IMR-90 (cell line): ENCODE results near the gene RTN4IP1. TPM values are rescaled to one million over a fixed set of nuclear protein-coding genes. Genes with fewer than 3 reads are reported as not detected.

Source experiments
- ATAC-seq: fragments of 200-7000 bp; cut with Tn5 transposase; 2 replicates; pipeline ENCODE4 v1.9.1; 2020; ENCODE audit warnings: low read depth, mild to moderate bottlenecking, moderate library complexity
- BruUV-seq: library from RNA; stranded (reverse); fragments of 400-500 nt; replicated peaks from 2 replicates; lab custom pipeline; 2021; lab: Mats Ljungman, UMichigan
- CTCF ChIA-PET: fragments of 300-600 bp; formaldehyde crosslinking; extraction: SDS; loops from one replicate; lab custom pipeline; 2021; ENCODE audit warnings: antibody characterized with exemption; lab: Yijun Ruan, JAX
- POLR2A ChIA-PET: fragments of 300-600 bp; sonication (Branson Sonifier 250); formaldehyde crosslinking; loops from one replicate; lab custom pipeline; 2022; ENCODE audit warnings: antibody characterized with exemption; ENCODE audit not compliant: unreplicated experiment; lab: Charles Lee
- DNase-seq: peaks from one replicate; pipeline ENCODE4 v3.0.0; 2013
- H2AFZ ChIP-seq: replicated peaks from 2 replicates; pipeline ENCODE3; 2013; ENCODE audit warnings: low read length, mild to moderate bottlenecking; ENCODE audit not compliant: poor library complexity
- H2AK5ac ChIP-seq: 2 replicates; pipeline ENCODE4 v1.6.1; 2013; ENCODE audit warnings: low read depth, low read length, inconsistent platforms
- H2AK9ac ChIP-seq: replicated peaks from 2 replicates; pipeline ENCODE3; 2013; ENCODE audit warnings: mild to moderate bottlenecking, low read depth, low read length, moderate library complexity; ENCODE audit not compliant: poor library complexity
- H2BK120ac ChIP-seq: 2 replicates; pipeline ENCODE4 v1.6.1; 2013; ENCODE audit warnings: low read depth, low read length, inconsistent platforms
- H2BK15ac ChIP-seq: 3 replicates; pipeline ENCODE4 v1.6.1; 2013; ENCODE audit warnings: low read depth, low read length, inconsistent platforms
- H2BK20ac ChIP-seq: 2 replicates; pipeline ENCODE4 v1.6.1; 2013; ENCODE audit warnings: low read depth, mild to moderate bottlenecking, inconsistent platforms, low read length, moderate library complexity
- H2BK5ac ChIP-seq: 2 replicates; pipeline ENCODE4 v1.6.1; 2013; ENCODE audit warnings: mild to moderate bottlenecking, low read depth, low read length, inconsistent platforms; ENCODE audit not compliant: poor library complexity, severe bottlenecking
- H3K14ac ChIP-seq: replicated peaks from 2 replicates; pipeline ENCODE4 v1.6.1; 2013; ENCODE audit warnings: low read depth, low read length, inconsistent platforms
- H3K18ac ChIP-seq: 2 replicates; pipeline ENCODE4 v1.6.1; 2013; ENCODE audit warnings: low read depth, low read length, control low read depth
- H3K23ac ChIP-seq: 2 replicates; pipeline ENCODE4 v1.6.1; 2013; ENCODE audit warnings: low read depth, low read length, inconsistent platforms
- H3K27ac ChIP-seq: 2 replicates; pipeline ENCODE4 v1.5.1; 2013; ENCODE audit warnings: mild to moderate bottlenecking, control low read depth, low read length; ENCODE audit not compliant: insufficient read depth
- H3K27me3 ChIP-seq: 2 replicates; pipeline ENCODE4 v1.6.1; 2013; ENCODE audit warnings: low read length; ENCODE audit not compliant: control insufficient read depth, insufficient read depth
- H3K36me3 ChIP-seq: 2 replicates; pipeline ENCODE4 v1.6.1; 2013; ENCODE audit warnings: low read length, mixed read lengths; ENCODE audit not compliant: control insufficient read depth, insufficient read depth
- H3K4ac ChIP-seq: 2 replicates; pipeline ENCODE4 v1.6.1; 2013; ENCODE audit warnings: low read depth, low read length, inconsistent platforms
- H3K4me1 ChIP-seq: 2 replicates; pipeline ENCODE4 v1.6.1; 2013; ENCODE audit warnings: low read length, mixed read lengths; ENCODE audit not compliant: control insufficient read depth, insufficient read depth
- H3K4me2 ChIP-seq: 2 replicates; pipeline ENCODE4 v1.6.1; 2013; ENCODE audit warnings: low read depth, mild to moderate bottlenecking, control low read depth, low read length, moderate library complexity
- H3K4me3 ChIP-seq: 2 replicates; pipeline ENCODE4 v1.5.1; 2013; ENCODE audit warnings: low read depth, mild to moderate bottlenecking, control low read depth, low read length, moderate library complexity; ENCODE audit not compliant: insufficient read depth
- H3K56ac ChIP-seq: 2 replicates; pipeline ENCODE4 v1.6.1; 2013; ENCODE audit warnings: low read length, inconsistent platforms; ENCODE audit not compliant: insufficient read depth; ENCODE audit errors: extremely low read depth
- H3K79me1 ChIP-seq, 2 experiments: 2 replicates each; pipeline ENCODE4 v1.6.1; 2013; ENCODE audit warnings: low read length in 2 of 2, inconsistent platforms in 1 of 2, low read depth in 1 of 2
- H3K9ac ChIP-seq: 2 replicates; pipeline ENCODE4 v1.6.1; 2013; ENCODE audit warnings: low read depth, low read length, control low read depth
- H3K9me1 ChIP-seq: 2 replicates; pipeline ENCODE4 v1.6.1; 2013; ENCODE audit warnings: low read length, inconsistent platforms; ENCODE audit not compliant: insufficient read depth
- H3K9me3 ChIP-seq: 2 replicates; pipeline ENCODE4 v1.6.1; 2013; ENCODE audit warnings: low read length; ENCODE audit not compliant: control insufficient read depth, insufficient read depth
- H4K20me1 ChIP-seq: 2 replicates; pipeline ENCODE4 v1.6.1; 2013; ENCODE audit warnings: low read length, inconsistent platforms; ENCODE audit not compliant: insufficient read depth
- H4K5ac ChIP-seq: 2 replicates; pipeline ENCODE4 v1.6.1; 2013; ENCODE audit warnings: mild to moderate bottlenecking, low read depth, low read length, control low read depth
- H4K8ac ChIP-seq, 2 experiments: 2 replicates each; pipeline ENCODE4 v1.6.1; 2013; ENCODE audit warnings: low read depth in 2 of 2, low read length in 2 of 2, control low read depth in 1 of 2, inconsistent platforms in 1 of 2
- H4K91ac ChIP-seq: 2 replicates; pipeline ENCODE4 v1.6.1; 2013; ENCODE audit warnings: low read depth, low read length, inconsistent platforms; ENCODE audit not compliant: insufficient read depth
- BHLHE40 ChIP-seq: fragments of 150-350 bp; IDR thresholded peaks from 2 replicates; pipeline ENCODE4 v1.6.1; 2016; ENCODE audit warnings: mild to moderate bottlenecking, low read depth, low read length
- CEBPB ChIP-seq: IDR thresholded peaks from 2 replicates; pipeline ENCODE4 v1.6.1; 2012; ENCODE audit warnings: low read depth, low read length, improper control_type of control experiment
- ELK1 ChIP-seq: fragments of 150-350 bp; IDR thresholded peaks from 2 replicates; pipeline ENCODE4 v1.6.1; 2016; ENCODE audit warnings: low read depth, mild to moderate bottlenecking, low read length, moderate library complexity, borderline replicate concordance
- FOS ChIP-seq: fragments of 150-350 bp; IDR thresholded peaks from 2 replicates; pipeline ENCODE4 v1.6.1; 2016; ENCODE audit warnings: low read depth, low read length
- MAFK ChIP-seq: IDR thresholded peaks from 2 replicates; pipeline ENCODE4 v1.6.1; 2012; ENCODE audit warnings: low read depth, low read length, improper control_type of control experiment
- MXI1 ChIP-seq: IDR thresholded peaks from 2 replicates; pipeline ENCODE4 v1.6.1; 2012; ENCODE audit warnings: low read depth, mild to moderate bottlenecking, low read length, moderate library complexity, borderline replicate concordance
- NFE2L2 ChIP-seq: fragments of 150-350 bp; IDR thresholded peaks from 2 replicates; pipeline ENCODE4 v1.6.1; 2016; ENCODE audit warnings: low read depth, mild to moderate bottlenecking, low read length
- POLR2A ChIP-seq: IDR thresholded peaks from 2 replicates; pipeline ENCODE4 v1.6.1; 2012; ENCODE audit warnings: mild to moderate bottlenecking, low read depth, low read length
- RAD21 ChIP-seq: IDR thresholded peaks from 2 replicates; pipeline ENCODE4 v1.6.1; 2012; ENCODE audit warnings: low read length, improper control_type of control experiment
- RCOR1 ChIP-seq: IDR thresholded peaks from 2 replicates; pipeline ENCODE4 v1.6.1; 2012; ENCODE audit warnings: mild to moderate bottlenecking, low read length, improper control_type of control experiment; ENCODE audit not compliant: insufficient replicate concordance
- RFX5 ChIP-seq: IDR thresholded peaks from 2 replicates; pipeline ENCODE4 v1.8.0; 2012; ENCODE audit warnings: low read depth, mild to moderate bottlenecking, low read length, moderate library complexity
- SMC3 ChIP-seq: fragments of 150-350 bp; IDR thresholded peaks from 2 replicates; pipeline ENCODE4 v1.6.1; 2016; ENCODE audit warnings: low read depth, mild to moderate bottlenecking, antibody characterized with exemption, low read length, moderate library complexity
- WGBS, 2 experiments: methylation state at CpG; one replicate each; pipeline versions ENCODE4 v1.1.5 to v1.1.7; 2013; ENCODE audit warnings: missing lambda C conversion rate in 2 of 2; ENCODE audit not compliant: insufficient read length in 1 of 2; ENCODE audit errors: extremely low coverage in 2 of 2; 5-methylcytosine and 5-hydroxymethylcytosine counted together
- dilution Hi-C: fragments of 300-500 bp; cut with HindIII; formaldehyde crosslinking; loops from one replicate; pipeline ENCODE4 v1.14.3; 2018; ENCODE audit warnings: low sequenced_read_pairs; ENCODE audit not compliant: unreplicated experiment
- in situ Hi-C: fragments of 300-500 bp; cut with MboI; formaldehyde crosslinking; loops from 3 replicates; pipeline ENCODE4 v1.14.3; 2019; ENCODE audit warnings: low sequenced_read_pairs, inconsistent platforms, mixed read lengths
- intact Hi-C: fragments of 100-400 bp; cut with micrococcal nuclease; formaldehyde crosslinking; loops from 2 replicates; pipeline ENCODE4 v1.10.0; 2022
- polyA plus RNA-seq, 3 experiments: library from polyadenylated mRNA; depleted of rRNA; stranded (reverse); fragments of >200 nt; gene quantifications; 2 replicates each; pipeline ENCODE4 v1.2.3, GENCODE V29; 2012; ENCODE audit warnings: low replicate concordance in 1 of 3
- total RNA-seq: library from RNA; depleted of rRNA; stranded (reverse); fragments of >200 nt; gene quantifications from 2 replicates; pipeline ENCODE4 v1.2.3, GENCODE V29; 2012
- TF ChIP-seq, protein P1 (sequence below): conservative IDR thresholded peaks from 2 replicates; pipeline ENCODE4 v1.5.1; 2012; ENCODE audit warnings: mild to moderate bottlenecking, low read depth, low read length, improper control_type of control experiment
- TF ChIP-seq, protein P2 (sequence below): fragments of 150-350 bp; IDR thresholded peaks from 2 replicates; pipeline ENCODE4 v1.6.1; 2017; ENCODE audit warnings: mild to moderate bottlenecking, antibody characterized with exemption, low read length, low read depth

RTN4IP1 gene
- total and polyA plus RNA-seq, 2 of the 4 experiments (the other 2 are of a cell fraction): 5.7 to 9.9 TPM

DNA sequence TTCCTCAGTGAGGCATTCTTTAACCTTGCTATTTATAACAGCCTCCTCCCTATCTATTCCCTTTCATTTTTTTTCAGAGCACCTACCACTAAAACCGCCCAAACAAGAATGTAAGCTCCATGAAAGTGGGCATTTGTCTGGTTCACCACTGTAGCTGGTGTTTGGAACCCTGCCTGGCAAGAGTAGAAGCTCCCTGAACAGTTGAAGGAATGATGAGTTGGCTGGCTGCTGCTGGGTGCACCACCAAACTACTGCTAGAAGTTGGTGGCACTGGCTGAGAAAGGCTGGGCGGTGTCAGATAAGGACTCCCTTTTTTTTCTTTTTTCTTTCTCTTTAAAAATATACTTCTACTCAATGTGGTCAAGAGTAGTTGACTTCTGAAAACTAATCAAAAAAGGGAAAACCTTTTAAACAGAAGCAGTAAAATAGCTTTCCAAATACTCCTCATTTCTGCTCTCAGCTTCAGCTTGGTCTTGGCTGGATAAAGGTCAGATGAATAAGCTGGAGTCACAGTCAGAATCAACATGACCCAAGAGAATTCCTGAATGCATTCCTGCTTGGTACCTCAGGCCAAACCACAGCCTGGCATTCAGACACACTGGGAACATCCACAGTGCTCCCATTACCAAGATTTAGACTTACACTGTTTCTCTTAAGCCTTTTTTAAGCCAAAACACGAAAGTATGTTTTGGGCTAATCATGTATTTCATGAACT is 38.0 kb downstream of the RTN4IP1 start:
- H3K27ac ChIP-seq: peak overlapping the region; percentile 86
- no peak overlapping the region for H3K4me3 ChIP-seq
- H2AK9ac ChIP-seq: no peak overlapping the region
- H4K8ac ChIP-seq: peak overlapping the region in 1 of 2 experiments; percentile 39; a peak in 1 of 4 replicates
- ATAC-seq: peak; percentile 96
- peak overlapping the region; percentile 39 for H4K5ac ChIP-seq
- H3K4me2 ChIP-seq: peak overlapping the region; percentile 43
- peak overlapping the region; percentile 16 for H2AFZ ChIP-seq
- peak overlapping the region; percentile 64 for H3K4ac ChIP-seq
- peaks cover 6% of the 10 kb centered on the region for H3K4me1 ChIP-seq
- in situ Hi-C loops: no loop called here
- no peaks in the 10 kb centered on the region for H3K36me3 ChIP-seq
- intact Hi-C loops: loop anchor here (5.0 kb wide), 1 partner anchor 36 kb away; the partner anchor contains the start of genes QRSL1 and RTN4IP1
- POLR2A ChIA-PET: no interaction called here
- dilution Hi-C loops: no loop called here
- H3K18ac ChIP-seq: peak overlapping the region; percentile 82
- peak overlapping the region; percentile 28; the same call in 1 of the 2 replicates for H4K91ac ChIP-seq
- H2BK120ac ChIP-seq: peak overlapping the region; percentile 88
- peaks cover 12% of the 10 kb centered on the region; the same call in 1 of the 2 replicates for H3K9me1 ChIP-seq
- WGBS, 2 experiments: no CpG with 5 or more reads among the region's 3 CpGs
- H3K9ac ChIP-seq: no peak overlapping the region
- peak; percentile 88 for DNase-seq
- H2BK20ac ChIP-seq: peak overlapping the region; percentile 67
- peak overlapping the region; percentile 93 for H2BK5ac ChIP-seq
- no TSS peak for BruUV-seq
- CTCF ChIA-PET: interaction anchor here (0.8 to 1.6 kb wide), 3 partner anchors 17 to 406 kb away, joined by 3 to 5 read pairs (median 3); no protein-coding TSS in a partner anchor
- no peaks in the 10 kb centered on the region for H3K27me3 ChIP-seq
- H4K20me1 ChIP-seq: no peaks in the 10 kb centered on the region; the same call in 1 of the 2 replicates
- no peak overlapping the region for H3K56ac ChIP-seq
- no peaks in the 10 kb centered on the region for H3K79me1 ChIP-seq
- peak overlapping the region; percentile 30; the same call in 1 of the 2 replicates for H3K14ac ChIP-seq
- H2BK15ac ChIP-seq: peak overlapping the region; percentile 4; the same call in 1 of the 3 replicates
- no peak overlapping the region for H2AK5ac ChIP-seq
- H3K9me3 ChIP-seq: no peaks in the 10 kb centered on the region
- H3K23ac ChIP-seq: peak overlapping the region; percentile 47; the same call in 1 of the 2 replicates
- no peak for TF ChIP-seq SMC3
- TF ChIP-seq FOS: no peak
- no peak for TF ChIP-seq CEBPB
- TF ChIP-seq, protein P1, sequence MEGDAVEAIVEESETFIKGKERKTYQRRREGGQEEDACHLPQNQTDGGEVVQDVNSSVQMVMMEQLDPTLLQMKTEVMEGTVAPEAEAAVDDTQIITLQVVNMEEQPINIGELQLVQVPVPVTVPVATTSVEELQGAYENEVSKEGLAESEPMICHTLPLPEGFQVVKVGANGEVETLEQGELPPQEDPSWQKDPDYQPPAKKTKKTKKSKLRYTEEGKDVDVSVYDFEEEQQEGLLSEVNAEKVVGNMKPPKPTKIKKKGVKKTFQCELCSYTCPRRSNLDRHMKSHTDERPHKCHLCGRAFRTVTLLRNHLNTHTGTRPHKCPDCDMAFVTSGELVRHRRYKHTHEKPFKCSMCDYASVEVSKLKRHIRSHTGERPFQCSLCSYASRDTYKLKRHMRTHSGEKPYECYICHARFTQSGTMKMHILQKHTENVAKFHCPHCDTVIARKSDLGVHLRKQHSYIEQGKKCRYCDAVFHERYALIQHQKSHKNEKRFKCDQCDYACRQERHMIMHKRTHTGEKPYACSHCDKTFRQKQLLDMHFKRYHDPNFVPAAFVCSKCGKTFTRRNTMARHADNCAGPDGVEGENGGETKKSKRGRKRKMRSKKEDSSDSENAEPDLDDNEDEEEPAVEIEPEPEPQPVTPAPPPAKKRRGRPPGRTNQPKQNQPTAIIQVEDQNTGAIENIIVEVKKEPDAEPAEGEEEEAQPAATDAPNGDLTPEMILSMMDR: no peak
- no peak for TF ChIP-seq RAD21
- TF ChIP-seq RFX5: no peak
- TF ChIP-seq MAFK: no peak
- TF ChIP-seq BHLHE40: no peak
- no peak for TF ChIP-seq NFE2L2
- no peak for TF ChIP-seq MXI1
- TF ChIP-seq RCOR1: no peak
- TF ChIP-seq ELK1: no peak
- TF ChIP-seq, protein P2, sequence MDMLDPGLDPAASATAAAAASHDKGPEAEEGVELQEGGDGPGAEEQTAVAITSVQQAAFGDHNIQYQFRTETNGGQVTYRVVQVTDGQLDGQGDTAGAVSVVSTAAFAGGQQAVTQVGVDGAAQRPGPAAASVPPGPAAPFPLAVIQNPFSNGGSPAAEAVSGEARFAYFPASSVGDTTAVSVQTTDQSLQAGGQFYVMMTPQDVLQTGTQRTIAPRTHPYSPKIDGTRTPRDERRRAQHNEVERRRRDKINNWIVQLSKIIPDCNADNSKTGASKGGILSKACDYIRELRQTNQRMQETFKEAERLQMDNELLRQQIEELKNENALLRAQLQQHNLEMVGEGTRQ: no peak
- TF ChIP-seq POLR2A: no peak
